HepG2 (cell line): ENCODE measurements around the gene ANKRD53. TPM values are rescaled to one million over a fixed set of nuclear protein-coding genes. Genes with fewer than 3 reads are reported as not detected.
A peak's percentile ranks its signal among the peaks of the same experiment; 100 is the strongest.

Source experiments
- AKNA ChIP-seq: sonication (generic); formaldehyde crosslinking; IDR thresholded peaks from 2 replicates; pipeline ENCODE4 v1.4.0; 2020; ENCODE audit warnings: missing genetic modification reagents, borderline replicate concordance
- ARID5B ChIP-seq: IDR thresholded peaks from 2 replicates; pipeline ENCODE4 v1.4.0; 2020; ENCODE audit warnings: mild to moderate bottlenecking, missing genetic modification reagents
- FOXC1 ChIP-seq: sonication (generic); formaldehyde crosslinking; IDR thresholded peaks from 2 replicates; pipeline ENCODE4 v1.8.0; 2022; ENCODE audit warnings: mild to moderate bottlenecking, missing genetic modification reagents, borderline replicate concordance
- HMG20B ChIP-seq: conservative IDR thresholded peaks from 2 replicates; pipeline ENCODE4 v1.6.1; 2016; ENCODE audit warnings: missing genetic modification reagents, missing compliant biosample characterization
- HNRNPL ChIP-seq: fragments of 200-400 bp; formaldehyde crosslinking; IDR thresholded peaks from 2 replicates; pipeline ENCODE4 v1.6.1; 2017; ENCODE audit warnings: mild to moderate bottlenecking, low read depth, low read length
- IKZF5 ChIP-seq: IDR thresholded peaks from 2 replicates; pipeline ENCODE4 v1.6.1; 2018; ENCODE audit warnings: missing genetic modification reagents, mild to moderate bottlenecking, missing compliant biosample characterization
- NFIB ChIP-seq: sonication (generic); formaldehyde crosslinking; IDR thresholded peaks from 2 replicates; pipeline ENCODE4 v1.9.0; 2021; ENCODE audit warnings: missing genetic modification reagents, mild to moderate bottlenecking, borderline replicate concordance
- NFYB ChIP-seq: sonication (generic); formaldehyde crosslinking; IDR thresholded peaks from 2 replicates; pipeline ENCODE4 v1.4.0; 2020; ENCODE audit warnings: missing genetic modification reagents
- THAP11 ChIP-seq: IDR thresholded peaks from 2 replicates; pipeline ENCODE4 v1.6.1; 2016; ENCODE audit warnings: missing biosample characterization, missing genetic modification reagents
- ZFP37 ChIP-seq: sonication (generic); formaldehyde crosslinking; IDR thresholded peaks from 2 replicates; pipeline ENCODE4 v1.4.0; 2020; ENCODE audit warnings: missing genetic modification reagents, borderline replicate concordance
- ZMYM2 ChIP-seq: sonication (generic); formaldehyde crosslinking; IDR thresholded peaks from 2 replicates; pipeline ENCODE4 v1.8.0; 2022; ENCODE audit warnings: mild to moderate bottlenecking, missing genetic modification reagents
- ZMYM3 ChIP-seq: sonication (generic); formaldehyde crosslinking; IDR thresholded peaks from 2 replicates; pipeline ENCODE4 v1.5.1; 2020; ENCODE audit warnings: mild to moderate bottlenecking, missing genetic modification reagents
- ZNF451 ChIP-seq: sonication (generic); formaldehyde crosslinking; IDR thresholded peaks from 2 replicates; pipeline ENCODE4 v1.5.0; 2020; ENCODE audit warnings: mild to moderate bottlenecking, missing genetic modification reagents
- ZNF501 ChIP-seq: sonication (generic); formaldehyde crosslinking; IDR thresholded peaks from 2 replicates; pipeline ENCODE4 v1.5.1; 2020; ENCODE audit warnings: mild to moderate bottlenecking, moderate library complexity, missing genetic modification reagents
- ZNF788 ChIP-seq: sonication (generic); formaldehyde crosslinking; IDR thresholded peaks from 2 replicates; pipeline ENCODE4 v1.5.0; 2020; ENCODE audit warnings: mild to moderate bottlenecking, missing genetic modification reagents, borderline replicate concordance
- polyA plus RNA-seq, 8 experiments: library from polyadenylated mRNA; depleted of rRNA in 3 of 8; stranded (reverse) in 7 of 8; unstranded in 1 of 8; fragments of >200 nt; fragmentation: Illumina TruSeq in 4 of 8; extraction: Trizol in 4 of 8; gene quantifications; 2 replicates each; pipeline versions ENCODE4 v1.2.1 to v1.2.3, GENCODE V29; 2011 to 2016; ENCODE audit warnings: low read depth in 4 of 8, missing spikeins in 1 of 8, mixed read lengths in 1 of 8; ENCODE audit not compliant: insufficient read depth in 1 of 8
- total RNA-seq, 5 experiments: library from RNA; depleted of rRNA; stranded (reverse); fragments of >200 nt; fragmentation: Illumina TruSeq; extraction: Trizol; gene quantifications; 2 replicates each; pipeline ENCODE4 v1.2.3, GENCODE V29; 2016; ENCODE audit warnings: low read depth in 1 of 5

Gene ANKRD53
- total and polyA plus RNA-seq, 2 of the 13 experiments (the other 11 are each of a cell fraction or from before 2014, with no cell fraction given) = 0.15 TPM; not detected in 1

- TF ChIP-seq FOXC1 (no peak), ZNF501 (CRISPR knock-in tag) (0 out of 2 replicates have a peak, but pooled peaks have one; percentile 26), ARID5B (CRISPR knock-in tag) (no peak), IKZF5 (no peak), THAP11 (CRISPR knock-in tag) (no peak), ZMYM2 (CRISPR knock-in tag) (no peak), HNRNPL (peak; percentile 66; the same call in 1 of the 2 replicates), NFIB (no peak), ZNF788 (peak; percentile 67; the same call in 1 of the 2 replicates), HMG20B (CRISPR knock-in tag) (0 out of 2 replicates have a peak, but pooled peaks have one; percentile 19), ZNF451 (CRISPR knock-in tag) (0 out of 2 replicates have a peak, but pooled peaks have one; percentile 8), AKNA (CRISPR knock-in tag) (no peak), ZMYM3 (peak; percentile 50; the same call in 1 of the 2 replicates), ZFP37 (CRISPR knock-in tag) (no peak), NFYB (CRISPR knock-in tag) (no peak)
These were observed 28.7 kb downstream of the ANKRD53 start (continued) for GRCh38 chr2:71006955-71007799.
